Right kidney (tissue), 1 donor: ENCODE measurements around the gene CD28.
"Not testable (repeated sequence)": the region's sequence is repeated elsewhere in the genome, so short reads cannot be mapped to it uniquely, and the experiment has no call there.

ENCODE experiments used
- DNase-seq: peaks from one replicate; pipeline ENCODE4 v3.0.0-alpha.2; 2016

Gene CD28

GRCh38 chr2:203785391-203786110 lies 79.1 kb downstream of the CD28 start:
- not testable (repeated sequence) for DNase-seq

GRCh38 chr2:203786549-203787351 lies 80.3 kb downstream of the CD28 start:
- DNase-seq: no peak

GRCh38 chr2:203787979-203788378 lies 81.5 kb downstream of the CD28 start:
- DNase-seq: no peak
